ENCODE results near the gene MBD4. TPM values are rescaled to one million over a fixed set of nuclear protein-coding genes. Genes with fewer than 3 reads are reported as not detected.

Gene MBD4
- total and polyA plus RNA-seq, 5 experiments from 2014 or later: 33.6 to 61.1 (median 40.0) TPM

- no peak for ATAC-seq
- DNase-seq: no peak
- Mint-ChIP-seq H3K4me3 (no peak overlapping the region), H3K36me3 (peaks cover 0 to 13% (median 7%) of the 10 kb centered on the region in 3 donors), H3K27me3 (no peaks in the 10 kb centered on the region), H3K9me3 (no peaks in the 10 kb centered on the region), H3K27ac (no peak overlapping the region), H3K4me1 (peaks cover 0 to 2% (median 0%) of the 10 kb centered on the region in 4 donors)
- POLR2A ChIA-PET: no interaction called here
Measured at GRCh38 chr3:129461022-129461421, 21.3 kb upstream of the MBD4 start.

- H3K4me1 Mint-ChIP-seq: peaks cover 0 to 2% (median 0%) of the 10 kb centered on the region in 4 donors
- no peak overlapping the region for H3K27ac Mint-ChIP-seq
- POLR2A ChIA-PET: no interaction called here
- peaks cover 0 to 16% (median 9%) of the 10 kb centered on the region in 3 donors for H3K36me3 Mint-ChIP-seq
- H3K27me3 Mint-ChIP-seq: no peaks in the 10 kb centered on the region
- H3K9me3 Mint-ChIP-seq: no peaks in the 10 kb centered on the region
- no peak overlapping the region for H3K4me3 Mint-ChIP-seq
- DNase-seq (no peak), ATAC-seq (no peak)
Measured at GRCh38 chr3:129460572-129460971, 20.8 kb upstream of the MBD4 start.

- ATAC-seq (no peak), DNase-seq (no peak)
- Mint-ChIP-seq H3K4me3 (no peak overlapping the region), H3K9me3 (no peaks in the 10 kb centered on the region), H3K27ac (peak overlapping the region in 3 of 10 donors; percentile 9 to 53 (median 18)), H3K36me3 (peaks cover 0 to 18% (median 9%) of the 10 kb centered on the region in 3 donors), H3K27me3 (no peaks in the 10 kb centered on the region), H3K4me1 (peaks cover 0 to 2% (median 0%) of the 10 kb centered on the region in 4 donors)
- POLR2A ChIA-PET: no interaction called here
Measured at GRCh38 chr3:129460155-129460554, 20.4 kb upstream of the MBD4 start.

GRCh38 chr3:129453732-129454131 is 14.0 kb upstream of the MBD4 start:
- H3K4me1 Mint-ChIP-seq: peaks cover 0 to 6% (median 0%) of the 10 kb centered on the region in 4 donors
- H3K27me3 Mint-ChIP-seq: no peaks in the 10 kb centered on the region
- POLR2A ChIA-PET: no interaction called here
- H3K4me3 Mint-ChIP-seq: no peak overlapping the region
- ATAC-seq: no peak
- peaks cover 14 to 46% (median 27%) of the 10 kb centered on the region in 3 donors for H3K36me3 Mint-ChIP-seq
- DNase-seq: no peak
- H3K9me3 Mint-ChIP-seq: no peaks in the 10 kb centered on the region
- no peak overlapping the region for H3K27ac Mint-ChIP-seq

GRCh38 chr3:129449279-129450115 is 9.7 kb upstream of the MBD4 start:
- Mint-ChIP-seq H3K27ac (peak overlapping the region in 1 of 10 donors; percentile 57), H3K27me3 (no peaks in the 10 kb centered on the region), H3K36me3 (peaks cover 14 to 29% (median 22%) of the 10 kb centered on the region in 3 donors), H3K4me3 (no peak overlapping the region), H3K4me1 (peaks cover 0 to 6% (median 0%) of the 10 kb centered on the region in 4 donors), H3K9me3 (no peaks in the 10 kb centered on the region)
- DNase-seq (no peak), ATAC-seq (no peak)
- POLR2A ChIA-PET: interaction anchor here (1.8 kb wide), 1 partner anchor 10 kb away, joined by 5 read pairs; the partner anchor contains the start of genes IFT122 and MBD4

- peak overlapping the region in 1 of 10 donors; percentile 57 for H3K27ac Mint-ChIP-seq
Measured at GRCh38 chr3:129448186-129448895, 8.6 kb upstream of the MBD4 start.

GRCh38 chr3:129446926-129447325 is 7.2 kb upstream of the MBD4 start:
- no peaks in the 10 kb centered on the region for H3K9me3 Mint-ChIP-seq
- H3K27me3 Mint-ChIP-seq: no peaks in the 10 kb centered on the region
- H3K27ac Mint-ChIP-seq: no peak overlapping the region
- H3K4me3 Mint-ChIP-seq: no peak overlapping the region
- peaks cover under 1 to 9% (median 8%) of the 10 kb centered on the region in 3 donors for H3K36me3 Mint-ChIP-seq
- POLR2A ChIA-PET: no interaction called here
- H3K4me1 Mint-ChIP-seq: peaks cover 7 to 18% (median 9%) of the 10 kb centered on the region in 4 donors
- DNase-seq (no peak), ATAC-seq (no peak)

More at GRCh38 chr3:129448186-129448895, 8.6 kb upstream of the MBD4 start:
- Mint-ChIP-seq H3K36me3 (peaks cover 12 to 23% (median 19%) of the 10 kb centered on the region in 3 donors), H3K4me1 (peaks cover 0 to 6% (median 2%) of the 10 kb centered on the region in 4 donors), H3K9me3 (no peaks in the 10 kb centered on the region), H3K27me3 (no peaks in the 10 kb centered on the region), H3K4me3 (no peak overlapping the region)
- POLR2A ChIA-PET: interaction anchor here (1.8 kb wide), 1 partner anchor 9 kb away, joined by 5 read pairs; the partner anchor contains the start of genes IFT122 and MBD4
- DNase-seq (no peak), ATAC-seq (no peak)

- H3K9me3 Mint-ChIP-seq: no peaks in the 10 kb centered on the region
- H3K4me1 Mint-ChIP-seq: peaks cover 11 to 33% (median 20%) of the 10 kb centered on the region in 4 donors
- POLR2A ChIA-PET: no interaction called here
- DNase-seq: no peak
- peaks cover 0 to 3% (median 2%) of the 10 kb centered on the region in 3 donors for H3K36me3 Mint-ChIP-seq
- peak overlapping the region in 1 of 10 donors; percentile 32 for H3K27ac Mint-ChIP-seq
- H3K27me3 Mint-ChIP-seq: no peaks in the 10 kb centered on the region
- no peak overlapping the region for H3K4me3 Mint-ChIP-seq
- no peak for ATAC-seq
Measured at GRCh38 chr3:129445471-129445870, 5.7 kb upstream of the MBD4 start.

- ATAC-seq: no peak
- Mint-ChIP-seq H3K27ac (peak overlapping the region; percentile 20 to 99 (median 80)), H3K4me1 (peaks cover 15 to 56% (median 40%) of the 10 kb centered on the region in 4 donors), H3K9me3 (peaks cover 0 to 2% (median 0%) of the 10 kb centered on the region in 9 donors), H3K36me3 (peaks cover 0 to 3% (median 0%) of the 10 kb centered on the region in 3 donors), H3K27me3 (no peaks in the 10 kb centered on the region), H3K4me3 (peak overlapping the region in 2 of 10 donors; percentile 7 to 34)
- POLR2A ChIA-PET: interaction anchor here (0.7 kb wide), 1 partner anchor 839 kb away, joined by 4 read pairs; no protein-coding TSS in a partner anchor
- no peak for DNase-seq
Measured at GRCh38 chr3:129442947-129443346, 3.2 kb upstream of the MBD4 start.

GRCh38 chr3:129442486-129442885 is 2.7 kb upstream of the MBD4 start:
- Mint-ChIP-seq H3K27me3 (no peaks in the 10 kb centered on the region), H3K4me3 (peak overlapping the region in 1 of 10 donors; percentile 7), H3K27ac (peak overlapping the region; percentile 20 to 99 (median 80)), H3K36me3 (peaks cover 0 to 7% (median 0%) of the 10 kb centered on the region in 3 donors), H3K4me1 (peaks cover 20 to 61% (median 45%) of the 10 kb centered on the region in 4 donors), H3K9me3 (peaks cover 0 to 2% (median 0%) of the 10 kb centered on the region in 9 donors)
- POLR2A ChIA-PET: interaction anchor here (0.7 kb wide), 1 partner anchor 839 kb away, joined by 4 read pairs; no protein-coding TSS in a partner anchor
- ATAC-seq: no peak
- no peak for DNase-seq

- Mint-ChIP-seq H3K36me3 (peaks cover 0 to 14% (median 3%) of the 10 kb centered on the region in 3 donors), H3K27ac (peak overlapping the region; percentile 95 to 99 (median 98)), H3K4me3 (peak overlapping the region in 9 of 10 donors; percentile 90 to 99 (median 96)), H3K9me3 (peaks cover 0 to 2% (median 0%) of the 10 kb centered on the region in 9 donors), H3K4me1 (peaks cover 22 to 66% (median 50%) of the 10 kb centered on the region in 4 donors), H3K27me3 (no peaks in the 10 kb centered on the region)
- ATAC-seq (no peak), DNase-seq (no peak)
- POLR2A ChIA-PET: interaction anchor here (1.8 to 3.9 kb wide), 2 partner anchors 14 to 164 kb away, joined by 6 to 34 read pairs; partner anchors contain the start of gene EFCAB12
Measured at GRCh38 chr3:129441782-129442181, 2.0 kb upstream of the MBD4 start.

- Mint-ChIP-seq H3K4me3 (peak overlapping the region; percentile 90 to 99 (median 96)), H3K9me3 (peaks cover 0 to 2% (median 0%) of the 10 kb centered on the region in 9 donors), H3K4me1 (peaks cover 27 to 72% (median 55%) of the 10 kb centered on the region in 4 donors), H3K36me3 (peaks cover 0 to 20% (median 6%) of the 10 kb centered on the region in 3 donors), H3K27ac (peak overlapping the region; percentile 95 to 99 (median 98)), H3K27me3 (no peaks in the 10 kb centered on the region)
- POLR2A ChIA-PET: interaction anchor here (0.6 to 3.9 kb wide), 4 partner anchors 13 to 164 kb away, joined by 3 to 34 read pairs (median 5); partner anchors contain the start of gene EFCAB12
- ATAC-seq: no peak
- DNase-seq: peak in 2 of 10 donors; percentile 9 to 12
Measured at GRCh38 chr3:129441215-129441614, 1.5 kb upstream of the MBD4 start.

Data from naive thymus-derived CD8-positive, alpha-beta T cell (primary cell).